Natural killer cell (primary cell): ENCODE data around the gene UIMC1. TPM values are rescaled to one million over a fixed set of nuclear protein-coding genes. Genes with fewer than 3 reads are reported as not detected.

ENCODE experiments used
- ATAC-seq, 3 donors: fragments of 150-1000 bp in 2 of 3; fragments of 200-7000 bp in 1 of 3; cut with Tn5 transposase; 1 replicate in 1 of 3; 2 replicates in 2 of 3; pipeline ENCODE4 v1.10.0; 2021; ENCODE audit warnings: mild to moderate bottlenecking in 2 of 3, moderate library complexity in 2 of 3
- DNase-seq, 2 donors: peaks; one replicate each; pipeline versions ENCODE4 v3.0.0 to v3.0.0-alpha.2; 2013 to 2021; ENCODE audit warnings: mixed read lengths in 1 of 2
- H3K27ac ChIP-seq: one replicate; pipeline ENCODE4 v1.5.1; 2013; ENCODE audit warnings: mild to moderate bottlenecking, low read length
- H3K27me3 ChIP-seq: one replicate; pipeline ENCODE4 v1.6.1; 2013; ENCODE audit warnings: low read length; ENCODE audit not compliant: control insufficient read depth, insufficient read depth
- H3K36me3 ChIP-seq: one replicate; pipeline ENCODE4 v1.6.1; 2013; ENCODE audit warnings: low read length; ENCODE audit not compliant: control insufficient read depth, insufficient read depth
- H3K4me1 ChIP-seq: one replicate; pipeline ENCODE4 v1.6.1; 2013; ENCODE audit warnings: low read length; ENCODE audit not compliant: control insufficient read depth, insufficient read depth
- H3K4me3 ChIP-seq: one replicate; pipeline ENCODE4 v1.5.1; 2013; ENCODE audit warnings: low read length
- H3K9me3 ChIP-seq: one replicate; pipeline ENCODE4 v1.6.1; 2013; ENCODE audit warnings: low read length; ENCODE audit not compliant: control insufficient read depth, insufficient read depth
- H3K27ac Mint-ChIP-seq, 2 donors: one replicate each; pipeline ENCODE4 v1.8.0; 2022; ENCODE audit warnings: mild to moderate bottlenecking in 2 of 2, mixed read lengths in 2 of 2, moderate library complexity in 1 of 2
- H3K27me3 Mint-ChIP-seq, 2 donors: one replicate each; pipeline ENCODE4 v1.8.0; 2022; ENCODE audit warnings: low read depth in 2 of 2, mixed read lengths in 2 of 2
- H3K36me3 Mint-ChIP-seq: one replicate; pipeline ENCODE4 v1.8.0; 2022; ENCODE audit warnings: mixed read lengths
- H3K4me1 Mint-ChIP-seq, 2 donors: one replicate each; pipeline ENCODE4 v1.8.0; 2022; ENCODE audit warnings: mixed read lengths in 2 of 2
- H3K4me3 Mint-ChIP-seq: one replicate; pipeline ENCODE4 v1.8.0; 2022; ENCODE audit warnings: mild to moderate bottlenecking, moderate library complexity, mixed read lengths
- H3K9me3 Mint-ChIP-seq, 2 donors: one replicate each; pipeline ENCODE4 v1.8.0; 2022; ENCODE audit warnings: mixed read lengths in 2 of 2
- WGBS: methylation state at CpG from one replicate; pipeline ENCODE4 v1.1.7; 2013; ENCODE audit warnings: missing lambda C conversion rate; ENCODE audit not compliant: insufficient coverage; 5-methylcytosine and 5-hydroxymethylcytosine counted together
- intact Hi-C: fragments of 100-400 bp; cut with micrococcal nuclease; formaldehyde crosslinking; loops from one replicate; pipeline ENCODE4 v1.14.2; 2022
- total RNA-seq, 4 donors: library from RNA; stranded (reverse); fragments of 120-200 nt in 1 of 4; gene quantifications; one replicate each; pipeline versions ENCODE4 v1.2.3 to v1.2.4, GENCODE V29; 2013 to 2022
- TF ChIP-seq, protein P1 (sequence below): fragments of 200-600 bp; IDR thresholded peaks from one replicate; pipeline ENCODE4 v1.8.0; 2022; ENCODE audit warnings: antibody characterized with exemption

The UIMC1 gene
- total RNA-seq, 3 donors from 2014 or later (not counting 1 experiment from before 2014, with no cell fraction given), result 55.1 to 75.7 (median 57.3) TPM

DNA sequence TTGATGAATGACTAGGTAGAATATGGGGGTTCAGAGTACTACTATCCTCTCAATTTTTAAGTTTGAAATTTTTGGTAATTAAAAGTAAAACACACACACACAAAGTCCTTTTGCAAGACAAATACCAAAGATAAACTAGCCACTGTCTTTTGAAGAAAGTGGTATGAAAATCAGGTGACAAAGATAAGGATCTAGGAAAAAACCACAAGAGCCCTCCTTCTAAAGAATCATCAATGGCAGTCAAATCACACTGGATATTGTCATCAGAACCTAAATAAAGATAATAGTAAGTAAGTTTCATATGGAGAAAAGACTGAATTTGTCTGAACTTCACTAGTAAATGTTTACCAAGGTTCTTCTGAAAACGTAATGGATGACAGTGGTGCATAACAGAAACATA, 76.9 kb downstream of the UIMC1 start:
- peaks cover 4 to 7% of the 10 kb centered on the region in 2 donors for H3K4me1 Mint-ChIP-seq
- Histone ChIP-seq H3K4me3 (no peak overlapping the region), H3K4me1 (no peaks in the 10 kb centered on the region), H3K27me3 (no peaks in the 10 kb centered on the region), H3K27ac (no peak overlapping the region), H3K36me3 (peaks cover 18% of the 10 kb centered on the region), H3K9me3 (no peaks in the 10 kb centered on the region)
- no peak overlapping the region for H3K4me3 Mint-ChIP-seq
- no peaks in the 10 kb centered on the region for H3K9me3 Mint-ChIP-seq
- no peak for ATAC-seq
- intact Hi-C loops, result no loop called here
- H3K27ac Mint-ChIP-seq, result no peak overlapping the region
- H3K36me3 Mint-ChIP-seq, result peaks cover 7% of the 10 kb centered on the region
- H3K27me3 Mint-ChIP-seq, result no peaks in the 10 kb centered on the region
- WGBS, result no CpG with 5 or more reads among the region's 1 CpG
- TF ChIP-seq, protein P1, sequence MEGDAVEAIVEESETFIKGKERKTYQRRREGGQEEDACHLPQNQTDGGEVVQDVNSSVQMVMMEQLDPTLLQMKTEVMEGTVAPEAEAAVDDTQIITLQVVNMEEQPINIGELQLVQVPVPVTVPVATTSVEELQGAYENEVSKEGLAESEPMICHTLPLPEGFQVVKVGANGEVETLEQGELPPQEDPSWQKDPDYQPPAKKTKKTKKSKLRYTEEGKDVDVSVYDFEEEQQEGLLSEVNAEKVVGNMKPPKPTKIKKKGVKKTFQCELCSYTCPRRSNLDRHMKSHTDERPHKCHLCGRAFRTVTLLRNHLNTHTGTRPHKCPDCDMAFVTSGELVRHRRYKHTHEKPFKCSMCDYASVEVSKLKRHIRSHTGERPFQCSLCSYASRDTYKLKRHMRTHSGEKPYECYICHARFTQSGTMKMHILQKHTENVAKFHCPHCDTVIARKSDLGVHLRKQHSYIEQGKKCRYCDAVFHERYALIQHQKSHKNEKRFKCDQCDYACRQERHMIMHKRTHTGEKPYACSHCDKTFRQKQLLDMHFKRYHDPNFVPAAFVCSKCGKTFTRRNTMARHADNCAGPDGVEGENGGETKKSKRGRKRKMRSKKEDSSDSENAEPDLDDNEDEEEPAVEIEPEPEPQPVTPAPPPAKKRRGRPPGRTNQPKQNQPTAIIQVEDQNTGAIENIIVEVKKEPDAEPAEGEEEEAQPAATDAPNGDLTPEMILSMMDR, result no peak
- DNase-seq, result peak in 1 of 2 donors; percentile 10

DNA sequence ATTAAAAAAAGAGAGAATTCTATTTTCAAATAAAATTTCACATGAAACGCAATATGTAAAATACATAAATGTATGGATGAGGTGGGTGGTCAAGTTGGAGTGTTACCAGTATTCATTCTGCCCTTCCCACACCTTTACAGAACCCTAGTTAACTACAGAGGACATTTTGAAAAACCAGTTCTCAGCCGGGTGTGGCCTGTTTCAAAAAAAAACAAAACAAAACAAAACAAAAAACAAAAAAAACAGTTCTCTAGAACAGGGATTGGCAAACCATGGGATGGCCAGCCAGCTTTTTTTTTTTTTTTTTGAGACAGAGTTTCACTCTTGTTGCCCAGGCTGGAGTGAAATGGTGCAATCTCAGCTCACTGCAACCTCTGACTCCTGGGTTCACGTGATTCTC, 79.0 kb downstream of the UIMC1 start:
- no peaks in the 10 kb centered on the region for H3K4me1 Mint-ChIP-seq

GRCh38 chr5:176922817-176923216, 83.8 kb downstream of the UIMC1 start:
- H3K36me3 Mint-ChIP-seq, result no peaks in the 10 kb centered on the region
- no peaks in the 10 kb centered on the region for H3K4me1 ChIP-seq
- no peaks in the 10 kb centered on the region for H3K27me3 ChIP-seq
- TF ChIP-seq, protein P1, result no peak
- H3K4me3 Mint-ChIP-seq, result no peak overlapping the region
- H3K9me3 ChIP-seq, result no peaks in the 10 kb centered on the region
- no peak overlapping the region for H3K27ac ChIP-seq
- peaks cover 14% of the 10 kb centered on the region for H3K36me3 ChIP-seq
- H3K4me3 ChIP-seq, result no peak overlapping the region
- no peaks in the 10 kb centered on the region for H3K27me3 Mint-ChIP-seq
- DNase-seq, result no peak
- peak overlapping the region in 1 of 2 donors; percentile 1 for H3K27ac Mint-ChIP-seq
- ATAC-seq, result no peak
- peaks cover 5 to 9% of the 10 kb centered on the region in 2 donors for H3K4me1 Mint-ChIP-seq
- no peaks in the 10 kb centered on the region for H3K9me3 Mint-ChIP-seq
- 96% methylated on average over 1 of the region's 2 CpGs for WGBS
- intact Hi-C loops, result no loop called here

More for the DNA sequence above, 79.0 kb downstream of the UIMC1 start:
- H3K27ac ChIP-seq, result no peak overlapping the region
- no peak for ATAC-seq
- Mint-ChIP-seq H3K36me3 (peaks cover 7% of the 10 kb centered on the region), H3K4me3 (no peak overlapping the region), H3K27me3 (no peaks in the 10 kb centered on the region), H3K27ac (no peak overlapping the region), H3K9me3 (no peaks in the 10 kb centered on the region)
- DNase-seq, result no peak
- TF ChIP-seq, protein P1, result no peak
- H3K36me3 ChIP-seq, result peaks cover 16% of the 10 kb centered on the region
- no peak overlapping the region for H3K4me3 ChIP-seq
- no peaks in the 10 kb centered on the region for H3K27me3 ChIP-seq
- H3K4me1 ChIP-seq, result no peaks in the 10 kb centered on the region
- intact Hi-C loops, result no loop called here
- 97% methylated on average over 2 of the region's 3 CpGs for WGBS
- H3K9me3 ChIP-seq, result no peaks in the 10 kb centered on the region

- H3K36me3 Mint-ChIP-seq, result no peaks in the 10 kb centered on the region
- no peak overlapping the region for H3K27ac Mint-ChIP-seq
- intact Hi-C loops, result no loop called here
- Histone ChIP-seq H3K4me3 (no peak overlapping the region), H3K36me3 (peaks cover 14% of the 10 kb centered on the region), H3K27me3 (no peaks in the 10 kb centered on the region), H3K4me1 (no peaks in the 10 kb centered on the region), H3K9me3 (no peaks in the 10 kb centered on the region), H3K27ac (no peak overlapping the region)
- H3K4me1 Mint-ChIP-seq, result peaks cover 5 to 9% of the 10 kb centered on the region in 2 donors
- no peaks in the 10 kb centered on the region for H3K9me3 Mint-ChIP-seq
- ATAC-seq (no peak), DNase-seq (no peak)
- TF ChIP-seq, protein P1, result no peak
- 98% methylated on average over 3 of the region's 3 CpGs for WGBS
- no peaks in the 10 kb centered on the region for H3K27me3 Mint-ChIP-seq
- H3K4me3 Mint-ChIP-seq, result no peak overlapping the region
Observed at GRCh38 chr5:176921714-176922113, 84.9 kb downstream of the UIMC1 start.
